HEK293 (cell line): ENCODE results near the gene PIGL.

ENCODE experiments used
- CTCF ChIA-PET: fragments of 350-600 bp; formaldehyde crosslinking; extraction: SDS; loops from one replicate; lab custom pipeline; 2021; ENCODE audit warnings: antibody characterized with exemption; lab: Yijun Ruan, JAX
- POLR2A ChIA-PET: fragments of 300-600 bp; formaldehyde crosslinking; extraction: SDS; loops from one replicate; lab custom pipeline; 2020; ENCODE audit warnings: antibody characterized with exemption, inconsistent platforms; lab: Yijun Ruan, JAX
- H3K27ac ChIP-seq: fragments of 200-500 bp; sonication (Bioruptor generic); 2 replicates; pipeline ENCODE4 v1.5.1; 2014; ENCODE audit warnings: low read depth, low read length, control low read depth, inconsistent platforms; ENCODE audit errors: extremely low read depth
- H3K36me3 ChIP-seq, 2 experiments: fragments of 200-500 bp in 1 of 2; sonication (Bioruptor generic) in 1 of 2; 1 replicate in 1 of 2; 2 replicates in 1 of 2; pipeline ENCODE4 v1.5.1; 2014 to 2017; ENCODE audit warnings: inconsistent platforms in 2 of 2, low read length in 2 of 2; ENCODE audit not compliant: control insufficient read depth in 2 of 2, insufficient read depth in 1 of 2
- H3K4me1 ChIP-seq: fragments of 200-500 bp; sonication (Bioruptor generic); 2 replicates; pipeline ENCODE4 v1.5.1; 2014; ENCODE audit warnings: mild to moderate bottlenecking, low read length, inconsistent platforms; ENCODE audit not compliant: control insufficient read depth, insufficient read depth
- H3K4me3 ChIP-seq: 2 replicates; pipeline ENCODE4 v1.5.1; 2011; ENCODE audit warnings: low read depth, mild to moderate bottlenecking, control low read depth, low read length, moderate library complexity
- H3K9me3 ChIP-seq: fragments of 200-500 bp; sonication (Bioruptor generic); 2 replicates; pipeline ENCODE4 v1.5.1; 2014; ENCODE audit warnings: low read depth, low read length, inconsistent platforms; ENCODE audit not compliant: control insufficient read depth, insufficient read depth
- KLF1 ChIP-seq: fragments of 450-650 bp; formaldehyde crosslinking; IDR thresholded peaks from 2 replicates; pipeline ENCODE4 v1.5.1; 2016; ENCODE audit warnings: missing biosample characterization, missing genetic modification characterization
- KLF8 ChIP-seq: fragments of 450-650 bp; formaldehyde crosslinking; IDR thresholded peaks from 2 replicates; pipeline ENCODE4 v1.5.1; 2016; ENCODE audit warnings: missing biosample characterization, missing genetic modification characterization
- SCRT2 ChIP-seq: fragments of 450-650 bp; formaldehyde crosslinking; IDR thresholded peaks from 2 replicates; pipeline ENCODE4 v1.5.1; 2016; ENCODE audit warnings: missing biosample characterization, missing genetic modification characterization
- SP2 ChIP-seq: fragments of 450-650 bp; formaldehyde crosslinking; IDR thresholded peaks from 2 replicates; pipeline ENCODE4 v1.5.1; 2016; ENCODE audit warnings: missing biosample characterization, missing genetic modification characterization
- SP7 ChIP-seq: fragments of 450-650 bp; formaldehyde crosslinking; IDR thresholded peaks from 2 replicates; pipeline ENCODE4 v1.5.1; 2016; ENCODE audit warnings: missing biosample characterization, missing genetic modification characterization
- ZBTB17 ChIP-seq: fragments of 450-650 bp; formaldehyde crosslinking; IDR thresholded peaks from 2 replicates; pipeline ENCODE4 v1.5.1; 2016; ENCODE audit warnings: missing biosample characterization, missing genetic modification characterization
- ZBTB21 ChIP-seq: fragments of 450-650 bp; formaldehyde crosslinking; IDR thresholded peaks from 2 replicates; pipeline ENCODE4 v1.5.1; 2017; ENCODE audit warnings: missing biosample characterization, missing genetic modification characterization
- ZBTB49 ChIP-seq: fragments of 450-650 bp; formaldehyde crosslinking; IDR thresholded peaks from 2 replicates; pipeline ENCODE4 v1.5.1; 2016; ENCODE audit warnings: missing biosample characterization, missing genetic modification characterization, low read depth
- ZEB2 ChIP-seq: fragments of 450-650 bp; formaldehyde crosslinking; IDR thresholded peaks from 2 replicates; pipeline ENCODE4 v1.5.1; 2016; ENCODE audit warnings: missing biosample characterization, missing genetic modification characterization
- ZFP69B ChIP-seq: fragments of 450-650 bp; formaldehyde crosslinking; IDR thresholded peaks from 2 replicates; pipeline ENCODE4 v1.5.1; 2016; ENCODE audit warnings: missing biosample characterization, missing genetic modification characterization
- ZNF121 ChIP-seq: fragments of 450-650 bp; formaldehyde crosslinking; IDR thresholded peaks from 2 replicates; pipeline ENCODE4 v1.5.1; 2016; ENCODE audit warnings: missing biosample characterization, missing genetic modification characterization
- ZNF148 ChIP-seq: fragments of 450-650 bp; formaldehyde crosslinking; IDR thresholded peaks from 2 replicates; pipeline ENCODE4 v1.5.0; 2017; ENCODE audit warnings: missing biosample characterization, missing genetic modification characterization, borderline replicate concordance
- ZNF223 ChIP-seq: fragments of 450-650 bp; formaldehyde crosslinking; IDR thresholded peaks from 2 replicates; pipeline ENCODE4 v1.5.1; 2016; ENCODE audit warnings: missing biosample characterization, missing genetic modification characterization
- ZNF302 ChIP-seq: fragments of 450-650 bp; formaldehyde crosslinking; IDR thresholded peaks from 2 replicates; pipeline ENCODE4 v1.5.1; 2016; ENCODE audit warnings: missing biosample characterization, missing genetic modification characterization, low read depth
- ZNF324 ChIP-seq: fragments of 450-650 bp; formaldehyde crosslinking; IDR thresholded peaks from 2 replicates; pipeline ENCODE4 v1.5.1; 2016; ENCODE audit warnings: missing biosample characterization, missing genetic modification characterization
- ZNF366 ChIP-seq: fragments of 450-650 bp; formaldehyde crosslinking; conservative IDR thresholded peaks from 2 replicates; pipeline ENCODE4 v1.5.1; 2016; ENCODE audit warnings: missing biosample characterization, missing genetic modification characterization
- ZNF394 ChIP-seq: fragments of 450-650 bp; formaldehyde crosslinking; IDR thresholded peaks from 2 replicates; pipeline ENCODE4 v1.5.1; 2016; ENCODE audit warnings: missing biosample characterization, missing genetic modification characterization, mild to moderate bottlenecking, moderate library complexity, borderline replicate concordance
- ZNF600 ChIP-seq: fragments of 450-650 bp; formaldehyde crosslinking; IDR thresholded peaks from 2 replicates; pipeline ENCODE4 v1.5.1; 2016; ENCODE audit warnings: missing biosample characterization, missing genetic modification characterization
- ZNF626 ChIP-seq: fragments of 450-650 bp; sonication (Bioruptor Pico); formaldehyde crosslinking; IDR thresholded peaks from 2 replicates; pipeline ENCODE4 v1.5.1; 2018; ENCODE audit warnings: missing biosample characterization, missing genetic modification characterization, inconsistent platforms
- ZNF629 ChIP-seq: fragments of 450-650 bp; formaldehyde crosslinking; IDR thresholded peaks from 2 replicates; pipeline ENCODE4 v1.5.1; 2017; ENCODE audit warnings: missing biosample characterization, missing genetic modification characterization
- TF ChIP-seq, protein P1 (sequence below): fragments of 450-650 bp; formaldehyde crosslinking; IDR thresholded peaks from 2 replicates; pipeline ENCODE4 v1.5.1; 2017; ENCODE audit warnings: missing biosample characterization, missing genetic modification characterization
- TF ChIP-seq, protein P2 (sequence below): IDR thresholded peaks from 2 replicates; pipeline ENCODE4 v1.6.1; 2011; ENCODE audit warnings: mild to moderate bottlenecking, low read depth, low read length, borderline replicate concordance

The PIGL gene

DNA sequence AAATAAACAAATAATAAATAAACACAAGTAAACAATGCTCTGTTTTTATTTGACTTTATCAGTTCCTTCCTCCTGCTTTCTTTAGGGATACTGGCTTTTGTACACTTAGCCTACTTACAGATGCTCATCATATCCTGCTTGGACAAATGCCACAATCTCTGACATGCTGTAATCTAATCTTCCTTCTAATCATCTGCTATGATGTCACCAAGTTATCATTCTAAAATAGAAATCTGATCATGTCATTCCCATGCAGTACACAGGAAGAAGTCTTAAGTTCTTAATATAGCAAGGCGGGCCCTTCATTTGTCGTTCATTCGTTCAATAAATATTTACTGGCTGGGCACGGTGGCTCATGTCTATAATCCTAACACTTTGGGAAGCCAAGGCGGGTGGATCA lies 154.7 kb downstream of the PIGL start (continued):
- TF ChIP-seq KLF8: peak; percentile 43; the same call in 1 of the 2 replicates
- peak; percentile 53; the same call in 1 of the 2 replicates for TF ChIP-seq ZFP69B (tag by site-specific recombination)
- TF ChIP-seq ZNF121 (tag by site-specific recombination): no peak
- no peak for TF ChIP-seq ZBTB49 (tag by site-specific recombination)
- peak; percentile 89 for TF ChIP-seq ZBTB21
- TF ChIP-seq SCRT2 (tag by site-specific recombination): no peak
- no peak for TF ChIP-seq ZNF324 (tag by site-specific recombination)
- peak; percentile 80 for TF ChIP-seq ZNF366 (tag by site-specific recombination)
- TF ChIP-seq ZNF223 (tag by site-specific recombination): no peak
- peak; percentile 60 for TF ChIP-seq SP7 (tag by site-specific recombination)
- TF ChIP-seq, protein P1, sequence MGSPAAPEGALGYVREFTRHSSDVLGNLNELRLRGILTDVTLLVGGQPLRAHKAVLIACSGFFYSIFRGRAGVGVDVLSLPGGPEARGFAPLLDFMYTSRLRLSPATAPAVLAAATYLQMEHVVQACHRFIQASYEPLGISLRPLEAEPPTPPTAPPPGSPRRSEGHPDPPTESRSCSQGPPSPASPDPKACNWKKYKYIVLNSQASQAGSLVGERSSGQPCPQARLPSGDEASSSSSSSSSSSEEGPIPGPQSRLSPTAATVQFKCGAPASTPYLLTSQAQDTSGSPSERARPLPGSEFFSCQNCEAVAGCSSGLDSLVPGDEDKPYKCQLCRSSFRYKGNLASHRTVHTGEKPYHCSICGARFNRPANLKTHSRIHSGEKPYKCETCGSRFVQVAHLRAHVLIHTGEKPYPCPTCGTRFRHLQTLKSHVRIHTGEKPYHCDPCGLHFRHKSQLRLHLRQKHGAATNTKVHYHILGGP (tag by site-specific recombination): 0 out of 2 replicates have a peak, but pooled peaks have one; percentile 13
- TF ChIP-seq ZNF394 (tag by site-specific recombination): peak; percentile 46; the same call in 1 of the 2 replicates
- TF ChIP-seq, protein P2, sequence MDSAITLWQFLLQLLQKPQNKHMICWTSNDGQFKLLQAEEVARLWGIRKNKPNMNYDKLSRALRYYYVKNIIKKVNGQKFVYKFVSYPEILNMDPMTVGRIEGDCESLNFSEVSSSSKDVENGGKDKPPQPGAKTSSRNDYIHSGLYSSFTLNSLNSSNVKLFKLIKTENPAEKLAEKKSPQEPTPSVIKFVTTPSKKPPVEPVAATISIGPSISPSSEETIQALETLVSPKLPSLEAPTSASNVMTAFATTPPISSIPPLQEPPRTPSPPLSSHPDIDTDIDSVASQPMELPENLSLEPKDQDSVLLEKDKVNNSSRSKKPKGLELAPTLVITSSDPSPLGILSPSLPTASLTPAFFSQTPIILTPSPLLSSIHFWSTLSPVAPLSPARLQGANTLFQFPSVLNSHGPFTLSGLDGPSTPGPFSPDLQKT: no peak
- no peak for TF ChIP-seq ZNF148

- Histone ChIP-seq H3K9me3 (no peaks in the 10 kb centered on the region), H3K4me3 (no peak overlapping the region), H3K36me3 (no peaks in the 10 kb centered on the region; a peak in 1 of 3 replicates), H3K4me1 (peaks cover 2% of the 10 kb centered on the region; the same call in 1 of the 2 replicates), H3K27ac (no peak overlapping the region)
- ChIA-PET CTCF (interaction anchor here (0.7 to 9.7 kb wide), 3 partner anchors 11 to 59 kb away, joined by 3 to 93 read pairs (median 9); no protein-coding TSS in a partner anchor), POLR2A (interaction anchor here (1.0 kb wide), 1 partner anchor 10 kb away, joined by 3 read pairs; no protein-coding TSS in a partner anchor)
- 0 out of 2 replicates have a peak, but pooled peaks have one; percentile 30 for TF ChIP-seq ZNF394 (tag by site-specific recombination)
- no peak for TF ChIP-seq ZNF302 (tag by site-specific recombination)
- peak; percentile 43; the same call in 1 of the 2 replicates for TF ChIP-seq ZNF629
- peak; percentile 75 for TF ChIP-seq ZNF600 (tag by site-specific recombination)
- TF ChIP-seq SCRT2 (tag by site-specific recombination): peak; percentile 46; the same call in 1 of the 2 replicates
- TF ChIP-seq ZEB2 (tag by site-specific recombination): peak; percentile 27; the same call in 1 of the 2 replicates
- no peak for TF ChIP-seq ZNF626 (tag by site-specific recombination)
- TF ChIP-seq SP2 (tag by site-specific recombination): no peak
- 0 out of 2 replicates have a peak, but pooled peaks have one; percentile 43 for TF ChIP-seq ZBTB17 (tag by site-specific recombination)
- TF ChIP-seq KLF1: peak; percentile 63
Observed at GRCh38 chr17:16374146-16374938, 157.3 kb downstream of the PIGL start.
